Heart left ventricle (tissue), 13 donors: ENCODE data around the gene KRT37.

Experiments used
- POLR2A ChIP-seq, 2 donors: fragments of 450-650 bp; IDR thresholded peaks; one replicate each; pipeline ENCODE4 v1.6.1; 2017; ENCODE audit warnings: antibody characterized with exemption in 2 of 2, mild to moderate bottlenecking in 2 of 2, moderate library complexity in 2 of 2
- TF ChIP-seq, protein P1 (sequence below), 12 donors: fragments of 200-600 bp; sonication (generic) in 4 of 12; IDR thresholded peaks; one replicate each; pipeline versions ENCODE4 v1.5.0 to v1.8.0; 2018 to 2022; ENCODE audit warnings: antibody characterized with exemption in 12 of 12, mild to moderate bottlenecking in 5 of 12
- donor health status: ischemic (EF 13 %, LVEDD 7.1; RV severe dilation, severe dysfunction).
- donor health status: DM: no; HTN: yes; CAD: no.
- donor health status: DM: no; HTN: no; CAD: no.
- donor health status: ischemic (EF 25% LVEDD 6.9; RV normal size, moderate dysfunction).
- donor health status: ischemic (EF 25% LVEDD 5.7; RV mildly dilated, moderate dysfunction).
- donor health status: ischemic (EF 35%, LVEDD 5.7; RV mildly dilated, moderate dysfunction).
- donor health status: nonischemic (EF 11% LVEDD 7.7; RV severe dilation, severe dysfunction).
- donor health status: DM: yes; HTN: yes; CAD: no.
- donor health status: PGD.
- donor health status: ischemic (EF 29% LVEDD 5.4; RV normal size, mild dysfunction).
- donor health status: nonischemic (EF 23%, LVEDD 6.1; RV moderate dilation, normal function).

DNA sequence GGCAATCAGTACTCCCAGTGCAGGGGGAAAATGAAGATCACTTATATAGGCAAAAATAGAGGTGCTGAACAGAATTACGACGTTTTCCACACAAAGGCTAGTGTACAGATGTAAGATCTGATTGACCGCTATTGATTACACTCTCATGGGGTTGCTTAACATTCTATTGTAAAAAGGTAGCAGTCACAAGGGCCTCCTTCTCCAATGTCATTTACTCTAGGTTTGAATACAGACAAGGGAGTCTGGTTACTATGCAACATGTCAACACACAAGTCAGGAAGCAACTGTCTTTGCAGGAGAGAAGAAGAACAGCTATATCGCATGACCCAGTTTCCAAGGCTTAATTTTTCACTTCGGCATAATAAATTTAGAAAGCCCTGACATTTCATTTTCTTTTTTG lies 7.9 kb downstream of the KRT37 start:
- TF ChIP-seq, protein P1, sequence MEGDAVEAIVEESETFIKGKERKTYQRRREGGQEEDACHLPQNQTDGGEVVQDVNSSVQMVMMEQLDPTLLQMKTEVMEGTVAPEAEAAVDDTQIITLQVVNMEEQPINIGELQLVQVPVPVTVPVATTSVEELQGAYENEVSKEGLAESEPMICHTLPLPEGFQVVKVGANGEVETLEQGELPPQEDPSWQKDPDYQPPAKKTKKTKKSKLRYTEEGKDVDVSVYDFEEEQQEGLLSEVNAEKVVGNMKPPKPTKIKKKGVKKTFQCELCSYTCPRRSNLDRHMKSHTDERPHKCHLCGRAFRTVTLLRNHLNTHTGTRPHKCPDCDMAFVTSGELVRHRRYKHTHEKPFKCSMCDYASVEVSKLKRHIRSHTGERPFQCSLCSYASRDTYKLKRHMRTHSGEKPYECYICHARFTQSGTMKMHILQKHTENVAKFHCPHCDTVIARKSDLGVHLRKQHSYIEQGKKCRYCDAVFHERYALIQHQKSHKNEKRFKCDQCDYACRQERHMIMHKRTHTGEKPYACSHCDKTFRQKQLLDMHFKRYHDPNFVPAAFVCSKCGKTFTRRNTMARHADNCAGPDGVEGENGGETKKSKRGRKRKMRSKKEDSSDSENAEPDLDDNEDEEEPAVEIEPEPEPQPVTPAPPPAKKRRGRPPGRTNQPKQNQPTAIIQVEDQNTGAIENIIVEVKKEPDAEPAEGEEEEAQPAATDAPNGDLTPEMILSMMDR (IDR thresholded peaks at IDR 0.05) = no peak
- no peak for TF ChIP-seq POLR2A (IDR thresholded peaks at IDR 0.05)
